Urinary bladder (tissue), 4 donors: ENCODE results near the gene GNG7. TPM values are rescaled to one million over a fixed set of nuclear protein-coding genes. Genes with fewer than 3 reads are reported as not detected.
"Not testable (repeated sequence)": the region's sequence is repeated elsewhere in the genome, so short reads cannot be mapped to it uniquely, and the experiment has no call there.

ENCODE experiments used
- DNase-seq: peaks from one replicate; pipeline ENCODE4 v3.0.0-alpha.2; 2015; ENCODE audit errors: extremely low spot score
- H3K27ac ChIP-seq: one replicate; pipeline ENCODE4 v1.5.1; 2013; ENCODE audit warnings: low read depth, mild to moderate bottlenecking, moderate library complexity
- H3K36me3 ChIP-seq: one replicate; pipeline ENCODE4 v1.6.1; 2013; ENCODE audit warnings: mild to moderate bottlenecking, moderate library complexity; ENCODE audit not compliant: insufficient read depth
- H3K4me1 ChIP-seq: one replicate; pipeline ENCODE4 v1.6.1; 2013; ENCODE audit warnings: mild to moderate bottlenecking, moderate library complexity; ENCODE audit not compliant: insufficient read depth
- H3K4me3 ChIP-seq: one replicate; pipeline ENCODE4 v1.5.1; 2013; ENCODE audit warnings: low read depth, low read length
- WGBS: extraction: QIAGEN DNeasy Blood & Tissue Kit; methylation state at CpG from one replicate; pipeline ENCODE4 v1.1.7; 2013; 5-methylcytosine and 5-hydroxymethylcytosine counted together
- polyA plus RNA-seq: library from polyadenylated mRNA; stranded (reverse); fragments of 200-250 nt; gene quantifications from one replicate; pipeline ENCODE4 v1.2.3, GENCODE V29; 2013
- total RNA-seq: library from RNA; depleted of rRNA; stranded (reverse); fragments of >200 nt; gene quantifications from one replicate; pipeline ENCODE4 v1.2.3, GENCODE V29; 2014
- donor health status: healthy with polysubstance abuse.
- donor health status: healthy.

The GNG7 gene
- total and polyA plus RNA-seq, 2 donors, result 2.8 to 13.9 TPM

DNA sequence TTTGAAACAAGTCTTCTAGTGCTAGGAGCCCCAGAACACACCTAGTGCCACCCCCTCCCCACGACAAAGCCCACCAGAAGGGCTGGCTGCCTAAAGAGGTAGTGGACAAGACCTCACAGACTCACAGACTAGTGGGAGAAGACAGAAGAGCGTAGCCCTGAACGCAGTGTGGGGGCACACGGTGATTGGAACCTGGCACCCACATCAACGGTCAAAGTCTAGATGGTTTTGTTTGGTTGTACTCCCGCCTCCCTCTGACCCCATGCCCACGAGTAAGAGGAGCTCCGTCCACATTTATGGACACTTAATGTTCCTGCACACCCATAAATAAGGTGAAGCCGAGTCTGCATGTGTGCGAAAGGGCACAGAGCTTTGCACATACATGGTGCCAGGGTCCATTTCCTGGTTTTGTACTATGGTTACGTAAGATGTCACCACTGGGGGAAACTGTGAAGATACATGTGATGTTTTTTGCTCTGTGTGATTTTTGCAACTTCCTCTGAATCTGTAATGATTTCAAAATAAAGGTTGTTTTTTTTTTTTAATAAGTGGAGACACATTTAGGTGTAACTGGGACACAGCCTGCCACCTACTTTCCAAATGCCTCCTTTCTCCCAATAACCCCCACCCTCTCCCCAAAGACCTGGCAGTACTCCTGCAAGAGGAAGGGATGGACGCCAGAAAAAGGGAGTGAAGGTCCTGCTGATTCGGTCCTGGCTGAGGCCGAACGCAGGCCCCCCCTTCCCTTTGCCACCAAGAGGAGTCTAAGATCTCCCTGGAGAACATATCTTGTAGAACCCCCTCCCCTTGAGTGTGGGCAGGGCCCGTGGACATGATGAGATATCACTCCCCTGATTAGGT lies 72.8 kb downstream of the GNG7 start:
- WGBS, result 86% methylated on average over 16 of the region's 16 CpGs
- DNase-seq, result no peak
- Histone ChIP-seq H3K27ac (no peak overlapping the region), H3K4me3 (no peak overlapping the region), H3K4me1 (no peaks in the 10 kb centered on the region), H3K36me3 (no peaks in the 10 kb centered on the region)

DNA sequence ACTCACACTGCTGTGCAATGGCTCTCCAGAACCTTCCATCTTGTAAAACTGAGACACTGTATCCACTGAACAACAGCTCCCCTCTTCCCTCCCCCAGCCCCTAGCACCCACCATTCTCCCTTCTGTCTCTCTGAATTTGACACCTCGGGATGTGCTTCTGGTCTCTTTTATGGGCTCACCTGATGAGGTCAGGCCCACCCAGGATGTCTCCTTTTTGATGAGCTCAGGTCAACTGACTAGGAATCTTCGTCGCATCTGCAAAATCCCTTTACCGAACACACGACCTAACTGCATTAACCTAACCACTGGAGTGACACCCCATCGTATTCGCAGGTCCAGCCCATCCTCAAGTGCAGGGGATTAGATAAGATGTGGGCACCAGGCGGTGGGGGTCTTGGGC lies 73.9 kb downstream of the GNG7 start:
- 96% methylated on average over 8 of the region's 8 CpGs for WGBS
- no peaks in the 10 kb centered on the region for H3K36me3 ChIP-seq
- no peak overlapping the region for H3K27ac ChIP-seq
- no peak for DNase-seq
- no peaks in the 10 kb centered on the region for H3K4me1 ChIP-seq
- H3K4me3 ChIP-seq, result no peak overlapping the region

DNA sequence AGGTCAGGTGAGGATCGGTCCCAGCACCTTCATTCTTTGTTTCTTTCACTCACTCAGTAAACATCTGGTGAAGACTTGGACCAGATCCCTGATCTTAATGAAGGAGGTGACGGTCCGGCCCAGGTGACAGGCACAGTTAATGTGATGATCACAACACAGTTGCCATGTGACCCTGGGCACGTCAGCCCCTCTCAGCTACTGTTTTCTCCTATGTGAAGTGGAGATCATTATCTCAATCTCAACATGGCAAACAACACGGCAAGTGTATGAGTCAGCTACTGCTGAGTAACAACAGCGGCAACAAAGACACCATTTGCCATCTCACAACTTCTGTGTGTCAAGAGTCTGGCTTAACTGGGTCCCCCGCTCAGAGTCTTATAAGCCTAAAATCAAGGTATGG lies 74.6 kb downstream of the GNG7 start:
- Histone ChIP-seq H3K4me1 (no peaks in the 10 kb centered on the region), H3K27ac (no peak overlapping the region), H3K36me3 (no peaks in the 10 kb centered on the region), H3K4me3 (no peak overlapping the region)
- 83% methylated on average over 7 of the region's 7 CpGs for WGBS
- DNase-seq, result no peak

GRCh38 chr19:2627319-2627829 lies 75.1 kb downstream of the GNG7 start:
- DNase-seq, result no peak
- H3K4me1 ChIP-seq, result no peaks in the 10 kb centered on the region
- no peak overlapping the region for H3K27ac ChIP-seq
- no peaks in the 10 kb centered on the region for H3K36me3 ChIP-seq
- H3K4me3 ChIP-seq, result no peak overlapping the region
- WGBS, result 61% methylated on average over 17 of the region's 17 CpGs

DNA sequence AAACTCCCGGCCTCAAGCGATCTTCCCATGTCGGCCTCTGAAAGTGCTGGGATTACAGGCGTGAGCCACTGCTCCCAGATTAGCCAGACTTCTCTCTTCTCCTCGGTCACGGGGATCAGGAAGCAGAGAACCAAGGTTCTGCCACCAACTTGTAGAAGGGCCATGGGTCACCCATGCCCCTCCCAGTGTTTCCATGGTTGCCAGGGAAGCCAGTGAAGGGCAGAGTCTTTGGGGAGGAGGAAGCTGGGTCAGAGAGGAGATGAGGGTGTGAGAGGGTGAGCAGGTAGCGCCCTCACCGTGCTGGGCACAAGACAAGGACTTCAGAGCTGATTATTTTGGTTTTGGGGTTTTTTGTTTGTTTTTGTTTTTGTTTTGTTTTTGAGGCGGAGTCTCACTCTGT lies 77.1 kb downstream of the GNG7 start:
- DNase-seq, result no peak
- H3K4me3 ChIP-seq, result no peak overlapping the region
- no peaks in the 10 kb centered on the region for H3K4me1 ChIP-seq
- WGBS, result 83% methylated on average over 9 of the region's 9 CpGs
- no peak overlapping the region for H3K27ac ChIP-seq
- H3K36me3 ChIP-seq, result no peaks in the 10 kb centered on the region

DNA sequence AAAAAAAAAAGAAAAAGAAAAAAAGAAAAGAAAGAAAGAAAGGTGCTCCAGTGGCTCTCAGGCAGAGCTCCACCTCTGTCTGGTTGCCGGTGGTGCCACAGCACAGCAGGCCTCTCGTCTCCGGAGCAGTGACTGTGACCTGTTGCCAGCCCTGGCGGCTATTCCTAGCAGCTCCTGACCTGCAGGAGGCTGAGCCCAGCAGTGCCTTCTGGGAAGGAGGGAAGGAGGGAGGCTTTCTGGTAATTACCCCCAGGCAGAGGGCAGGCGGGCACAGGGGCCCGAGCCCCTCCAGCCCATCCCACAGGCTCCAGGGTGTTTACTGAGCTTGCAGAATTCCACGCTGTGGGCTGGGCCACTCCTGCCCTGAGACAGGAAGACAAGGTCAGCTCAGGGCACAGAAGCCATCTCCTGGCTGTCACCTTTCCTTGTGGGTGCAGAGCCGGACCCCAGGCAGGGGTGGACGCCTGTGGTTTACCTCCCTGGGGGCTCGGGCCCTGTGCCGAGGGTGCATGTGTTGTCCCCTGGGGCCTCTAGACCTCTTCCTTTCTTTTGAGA lies 77.9 kb downstream of the GNG7 start:
- no peak overlapping the region for H3K27ac ChIP-seq
- H3K4me1 ChIP-seq, result no peaks in the 10 kb centered on the region
- no peak for DNase-seq
- H3K4me3 ChIP-seq, result no peak overlapping the region
- 54% methylated on average over 11 of the region's 11 CpGs for WGBS
- no peaks in the 10 kb centered on the region for H3K36me3 ChIP-seq

DNA sequence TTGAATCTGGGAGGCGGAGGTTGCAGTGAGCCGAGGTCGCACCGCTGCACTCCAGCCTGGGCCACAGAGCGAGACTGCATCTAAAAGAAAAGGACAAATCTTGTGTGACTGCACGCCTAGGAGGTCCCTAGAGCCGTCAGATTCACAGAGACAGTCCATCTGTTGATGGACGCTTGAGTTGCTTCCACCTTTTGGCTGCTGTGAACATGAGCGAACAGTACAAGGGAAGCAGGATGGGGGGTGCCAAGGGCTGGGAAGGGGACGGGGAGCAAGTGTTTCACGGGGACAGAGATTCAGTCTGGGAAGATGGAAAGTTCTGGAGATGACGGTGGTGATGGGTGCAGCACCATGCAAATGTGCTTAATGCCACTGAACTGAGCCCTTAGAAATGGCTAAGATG lies 78.7 kb downstream of the GNG7 start:
- Histone ChIP-seq H3K4me1 (no peaks in the 10 kb centered on the region), H3K4me3 (no peak overlapping the region), H3K36me3 (no peaks in the 10 kb centered on the region), H3K27ac (no peak overlapping the region)
- DNase-seq, result no peak
- WGBS, result 89% methylated on average over 12 of the region's 12 CpGs

GRCh38 chr19:2622371-2622961 lies 80.0 kb downstream of the GNG7 start:
- 88% methylated on average over 40 of the region's 40 CpGs for WGBS
- not testable (repeated sequence) for H3K4me3 ChIP-seq, DNase-seq

GRCh38 chr19:2619076-2619475 lies 83.4 kb downstream of the GNG7 start:
- H3K4me3 ChIP-seq, result no peak overlapping the region
- H3K27ac ChIP-seq, result no peak overlapping the region
- no peak for DNase-seq
- H3K36me3 ChIP-seq, result no peaks in the 10 kb centered on the region
- 77% methylated on average over 6 of the region's 6 CpGs for WGBS
- H3K4me1 ChIP-seq, result no peaks in the 10 kb centered on the region

More at GRCh38 chr19:2622371-2622961, 80.0 kb downstream of the GNG7 start:
- H3K27ac ChIP-seq, H3K36me3 ChIP-seq, H3K4me1 ChIP-seq: not testable (repeated sequence)

DNA sequence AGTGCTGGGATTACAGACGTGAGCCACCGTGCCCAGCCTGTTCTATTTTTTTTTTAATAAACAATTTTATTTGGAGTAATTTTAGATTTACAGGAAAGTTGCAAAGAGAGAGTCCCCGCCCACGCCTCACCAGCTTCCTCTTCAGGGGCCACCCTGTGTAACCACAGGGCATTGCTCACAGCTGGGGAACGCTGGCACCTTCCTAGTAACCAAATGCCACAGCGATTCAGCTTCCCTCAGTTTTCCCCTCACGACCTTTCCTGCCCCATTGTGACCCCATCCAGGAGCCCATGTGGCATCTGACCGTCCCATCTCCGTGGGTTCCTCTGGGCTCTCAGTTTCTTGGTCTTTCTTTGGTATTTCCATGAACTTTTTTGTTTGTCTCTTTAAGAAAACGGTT lies 83.9 kb downstream of the GNG7 start:
- no peak overlapping the region for H3K27ac ChIP-seq
- no peaks in the 10 kb centered on the region for H3K36me3 ChIP-seq
- no peak overlapping the region for H3K4me3 ChIP-seq
- DNase-seq, result no peak
- WGBS, result 71% methylated on average over 10 of the region's 10 CpGs
- H3K4me1 ChIP-seq, result no peaks in the 10 kb centered on the region

GRCh38 chr19:2617393-2618165 lies 84.9 kb downstream of the GNG7 start:
- H3K4me1 ChIP-seq, result no peaks in the 10 kb centered on the region
- no peak for DNase-seq
- 91% methylated on average over 11 of the region's 11 CpGs for WGBS
- H3K36me3 ChIP-seq, result no peaks in the 10 kb centered on the region
- no peak overlapping the region for H3K4me3 ChIP-seq
- no peak overlapping the region for H3K27ac ChIP-seq

DNA sequence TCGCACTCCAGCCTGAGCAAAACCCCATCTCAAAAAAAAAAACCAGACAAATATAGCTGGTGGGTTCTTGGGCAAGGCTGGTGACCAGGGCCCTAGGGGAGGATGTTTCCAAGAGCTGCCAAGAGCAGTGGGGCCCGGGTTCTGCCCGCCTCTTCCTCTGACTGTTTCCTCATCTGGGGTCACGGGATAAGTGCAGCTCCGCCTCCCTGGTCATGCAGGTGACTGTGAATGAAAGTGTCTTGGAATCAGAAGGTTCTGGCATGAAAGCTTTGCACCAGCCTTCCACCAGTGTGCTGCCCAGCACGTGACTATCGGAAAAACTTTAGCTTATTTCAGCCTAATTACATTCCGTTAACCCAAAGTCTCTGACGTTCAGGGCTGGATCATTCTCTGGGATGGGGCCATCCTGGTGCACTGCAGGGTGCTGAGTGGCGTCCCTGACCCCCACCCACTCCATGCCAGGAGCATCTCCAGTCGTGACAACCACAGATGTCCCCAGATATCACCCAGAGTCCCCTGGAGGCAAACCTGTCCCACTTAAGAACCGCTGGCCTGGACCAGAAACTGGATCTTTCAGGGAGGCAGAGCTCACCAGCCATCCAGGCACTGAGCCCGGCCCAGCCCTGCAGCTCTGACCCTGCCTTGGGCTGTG lies 85.6 kb downstream of the GNG7 start:
- Histone ChIP-seq H3K36me3 (no peaks in the 10 kb centered on the region), H3K27ac (no peak overlapping the region), H3K4me1 (no peaks in the 10 kb centered on the region), H3K4me3 (no peak overlapping the region)
- DNase-seq, result no peak
- WGBS, result 66% methylated on average over 13 of the region's 13 CpGs

DNA sequence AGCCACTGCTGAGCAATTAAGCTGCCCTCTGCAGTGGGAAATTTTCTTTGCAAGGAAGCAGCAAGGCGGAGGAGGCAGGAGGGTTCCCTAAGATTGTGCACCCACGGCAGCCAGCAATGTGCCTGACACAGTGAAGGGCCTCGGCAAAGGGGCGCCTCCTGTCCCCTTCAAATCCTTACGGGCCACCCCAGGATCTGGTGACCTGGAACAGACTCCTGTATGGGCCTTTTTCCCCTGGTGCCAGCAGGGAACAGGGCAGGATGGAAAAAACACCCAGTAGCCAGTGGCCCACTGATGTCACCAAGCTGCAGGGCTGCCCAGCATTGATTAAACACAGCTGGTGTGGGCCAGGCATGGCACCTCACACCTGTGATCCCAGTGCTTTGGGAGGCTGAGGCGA lies 86.7 kb downstream of the GNG7 start:
- Histone ChIP-seq H3K4me3 (no peak overlapping the region), H3K36me3 (no peaks in the 10 kb centered on the region), H3K4me1 (no peaks in the 10 kb centered on the region), H3K27ac (no peak overlapping the region)
- whole genome bisulfite sequencing, result 90% methylated on average over 6 of the region's 6 CpGs
- no peak for DNase-seq
